Measurements from ENCODE around the gene SLC25A48.

Gene SLC25A48

GRCh38 chr5:135814812-135815211, 19.7 kb upstream of the SLC25A48 start:
- Histone ChIP-seq H3K36me3 (ENCODE audit: insufficient read depth, low read length) (no peaks in the 10 kb centered on the region), H3K9me2 (replicated peaks; ENCODE audit: low read depth, low read length) (no peaks in the 10 kb centered on the region), H3K9ac (ENCODE audit: low read depth, low read length, poor library complexity, severe bottlenecking) (no peak overlapping the region), H3K9me3 (ENCODE audit: insufficient read depth, low read depth, low read length) (no peaks in the 10 kb centered on the region), H3K4me2 (ENCODE audit: low read depth, low read length, poor library complexity, severe bottlenecking) (no peak overlapping the region), H3K27me3 (ENCODE audit: insufficient read depth, low read length, poor library complexity, severe bottlenecking) (no peaks in the 10 kb centered on the region), H4K20me1 (ENCODE audit: insufficient read depth, low read length, poor library complexity, severe bottlenecking) (no peaks in the 10 kb centered on the region), H3K4me3 (ENCODE audit: low read length, poor library complexity, severe bottlenecking) (no peak overlapping the region), H3K4me1 (ENCODE audit: insufficient read depth, low read length, poor library complexity, severe bottlenecking) (no peaks in the 10 kb centered on the region), H3F3A (ENCODE audit: low read depth) (no peaks in the 10 kb centered on the region), H3K79me2 (ENCODE audit: insufficient read depth, low read length) (no peaks in the 10 kb centered on the region), H2AFZ (ENCODE audit: low read length) (no peak overlapping the region)
- TF ChIP-seq CTCF (conservative IDR thresholded peaks at IDR 0.05; ENCODE audit: low read length): no peak
- TF ChIP-seq EZH2phosphoT487 (IDR thresholded peaks at IDR 0.05; ENCODE audit: borderline replicate concordance): no peak

GRCh38 chr5:135821061-135821801, 13.2 kb upstream of the SLC25A48 start:
- Histone ChIP-seq H3K4me3 (ENCODE audit: low read length, poor library complexity, severe bottlenecking) (no peak overlapping the region), H3K36me3 (ENCODE audit: insufficient read depth, low read length) (no peaks in the 10 kb centered on the region), H4K20me1 (ENCODE audit: insufficient read depth, low read length, poor library complexity, severe bottlenecking) (no peaks in the 10 kb centered on the region), H3K4me1 (ENCODE audit: insufficient read depth, low read length, poor library complexity, severe bottlenecking) (no peaks in the 10 kb centered on the region), H3K27me3 (ENCODE audit: insufficient read depth, low read length, poor library complexity, severe bottlenecking) (no peaks in the 10 kb centered on the region), H3K9me2 (replicated peaks; ENCODE audit: low read depth, low read length) (no peaks in the 10 kb centered on the region), H3K79me2 (ENCODE audit: insufficient read depth, low read length) (no peaks in the 10 kb centered on the region), H3K4me2 (ENCODE audit: low read depth, low read length, poor library complexity, severe bottlenecking) (no peak overlapping the region), H3F3A (ENCODE audit: low read depth) (no peaks in the 10 kb centered on the region), H3K9me3 (ENCODE audit: insufficient read depth, low read depth, low read length) (no peaks in the 10 kb centered on the region), H3K9ac (ENCODE audit: low read depth, low read length, poor library complexity, severe bottlenecking) (no peak overlapping the region), H2AFZ (ENCODE audit: low read length) (no peak overlapping the region)
- no peak for TF ChIP-seq CTCF (conservative IDR thresholded peaks at IDR 0.05; ENCODE audit: low read length)
- TF ChIP-seq EZH2phosphoT487 (IDR thresholded peaks at IDR 0.05; ENCODE audit: borderline replicate concordance): no peak

- H3K4me1 ChIP-seq (ENCODE audit: insufficient read depth, low read length, poor library complexity, severe bottlenecking): no peaks in the 10 kb centered on the region
- no peaks in the 10 kb centered on the region for H4K20me1 ChIP-seq (ENCODE audit: insufficient read depth, low read length, poor library complexity, severe bottlenecking)
Observed at GRCh38 chr5:135821802-135822201, 12.7 kb upstream of the SLC25A48 start.

More at GRCh38 chr5:135821802-135822201, 12.7 kb upstream of the SLC25A48 start:
- Histone ChIP-seq H3K27me3 (ENCODE audit: insufficient read depth, low read length, poor library complexity, severe bottlenecking) (no peaks in the 10 kb centered on the region), H3K79me2 (ENCODE audit: insufficient read depth, low read length) (no peaks in the 10 kb centered on the region), H3K9ac (ENCODE audit: low read depth, low read length, poor library complexity, severe bottlenecking) (no peak overlapping the region), H3K4me3 (ENCODE audit: low read length, poor library complexity, severe bottlenecking) (no peak overlapping the region), H3K9me3 (ENCODE audit: insufficient read depth, low read depth, low read length) (no peaks in the 10 kb centered on the region), H3K9me2 (replicated peaks; ENCODE audit: low read depth, low read length) (no peaks in the 10 kb centered on the region), H3K4me2 (ENCODE audit: low read depth, low read length, poor library complexity, severe bottlenecking) (no peak overlapping the region), H2AFZ (ENCODE audit: low read length) (no peak overlapping the region), H3F3A (ENCODE audit: low read depth) (no peaks in the 10 kb centered on the region), H3K36me3 (ENCODE audit: insufficient read depth, low read length) (no peaks in the 10 kb centered on the region)
- TF ChIP-seq EZH2phosphoT487 (IDR thresholded peaks at IDR 0.05; ENCODE audit: borderline replicate concordance) (no peak), CTCF (conservative IDR thresholded peaks at IDR 0.05; ENCODE audit: low read length) (no peak)
